IMR-90 (cell line): ENCODE data around the gene MORN5. TPM values are rescaled to one million over a fixed set of nuclear protein-coding genes. Genes with fewer than 3 reads are reported as not detected.

Experiments used
- ATAC-seq: fragments of 200-7000 bp; cut with Tn5 transposase; 2 replicates; pipeline ENCODE4 v1.9.1; 2020; ENCODE audit warnings: low read depth, mild to moderate bottlenecking, moderate library complexity
- BruUV-seq: library from RNA; stranded (reverse); fragments of 400-500 nt; replicated peaks from 2 replicates; lab custom pipeline; 2021; lab: Mats Ljungman, UMichigan
- CTCF ChIA-PET: fragments of 300-600 bp; formaldehyde crosslinking; extraction: SDS; loops from one replicate; lab custom pipeline; 2021; ENCODE audit warnings: antibody characterized with exemption; lab: Yijun Ruan, JAX
- POLR2A ChIA-PET: fragments of 300-600 bp; sonication (Branson Sonifier 250); formaldehyde crosslinking; loops from one replicate; lab custom pipeline; 2022; ENCODE audit warnings: antibody characterized with exemption; ENCODE audit not compliant: unreplicated experiment; lab: Charles Lee
- DNase-seq: peaks from one replicate; pipeline ENCODE4 v3.0.0; 2013
- H2AFZ ChIP-seq: replicated peaks from 2 replicates; pipeline ENCODE3; 2013; ENCODE audit warnings: low read length, mild to moderate bottlenecking; ENCODE audit not compliant: poor library complexity
- H2AK5ac ChIP-seq: 2 replicates; pipeline ENCODE4 v1.6.1; 2013; ENCODE audit warnings: low read depth, low read length, inconsistent platforms
- H2AK9ac ChIP-seq: replicated peaks from 2 replicates; pipeline ENCODE3; 2013; ENCODE audit warnings: mild to moderate bottlenecking, low read depth, low read length, moderate library complexity; ENCODE audit not compliant: poor library complexity
- H2BK120ac ChIP-seq: 2 replicates; pipeline ENCODE4 v1.6.1; 2013; ENCODE audit warnings: low read depth, low read length, inconsistent platforms
- H2BK15ac ChIP-seq: 3 replicates; pipeline ENCODE4 v1.6.1; 2013; ENCODE audit warnings: low read depth, low read length, inconsistent platforms
- H2BK20ac ChIP-seq: 2 replicates; pipeline ENCODE4 v1.6.1; 2013; ENCODE audit warnings: low read depth, mild to moderate bottlenecking, inconsistent platforms, low read length, moderate library complexity
- H2BK5ac ChIP-seq: 2 replicates; pipeline ENCODE4 v1.6.1; 2013; ENCODE audit warnings: mild to moderate bottlenecking, low read depth, low read length, inconsistent platforms; ENCODE audit not compliant: poor library complexity, severe bottlenecking
- H3K14ac ChIP-seq: replicated peaks from 2 replicates; pipeline ENCODE4 v1.6.1; 2013; ENCODE audit warnings: low read depth, low read length, inconsistent platforms
- H3K18ac ChIP-seq: 2 replicates; pipeline ENCODE4 v1.6.1; 2013; ENCODE audit warnings: low read depth, low read length, control low read depth
- H3K23ac ChIP-seq: 2 replicates; pipeline ENCODE4 v1.6.1; 2013; ENCODE audit warnings: low read depth, low read length, inconsistent platforms
- H3K27ac ChIP-seq: 2 replicates; pipeline ENCODE4 v1.5.1; 2013; ENCODE audit warnings: mild to moderate bottlenecking, control low read depth, low read length; ENCODE audit not compliant: insufficient read depth
- H3K27me3 ChIP-seq: 2 replicates; pipeline ENCODE4 v1.6.1; 2013; ENCODE audit warnings: low read length; ENCODE audit not compliant: control insufficient read depth, insufficient read depth
- H3K36me3 ChIP-seq: 2 replicates; pipeline ENCODE4 v1.6.1; 2013; ENCODE audit warnings: low read length, mixed read lengths; ENCODE audit not compliant: control insufficient read depth, insufficient read depth
- H3K4ac ChIP-seq: 2 replicates; pipeline ENCODE4 v1.6.1; 2013; ENCODE audit warnings: low read depth, low read length, inconsistent platforms
- H3K4me1 ChIP-seq: 2 replicates; pipeline ENCODE4 v1.6.1; 2013; ENCODE audit warnings: low read length, mixed read lengths; ENCODE audit not compliant: control insufficient read depth, insufficient read depth
- H3K4me2 ChIP-seq: 2 replicates; pipeline ENCODE4 v1.6.1; 2013; ENCODE audit warnings: low read depth, mild to moderate bottlenecking, control low read depth, low read length, moderate library complexity
- H3K4me3 ChIP-seq: 2 replicates; pipeline ENCODE4 v1.5.1; 2013; ENCODE audit warnings: low read depth, mild to moderate bottlenecking, control low read depth, low read length, moderate library complexity; ENCODE audit not compliant: insufficient read depth
- H3K56ac ChIP-seq: 2 replicates; pipeline ENCODE4 v1.6.1; 2013; ENCODE audit warnings: low read length, inconsistent platforms; ENCODE audit not compliant: insufficient read depth; ENCODE audit errors: extremely low read depth
- H3K79me1 ChIP-seq, 2 experiments: 2 replicates each; pipeline ENCODE4 v1.6.1; 2013; ENCODE audit warnings: low read length in 2 of 2, inconsistent platforms in 1 of 2, low read depth in 1 of 2
- H3K9ac ChIP-seq: 2 replicates; pipeline ENCODE4 v1.6.1; 2013; ENCODE audit warnings: low read depth, low read length, control low read depth
- H3K9me1 ChIP-seq: 2 replicates; pipeline ENCODE4 v1.6.1; 2013; ENCODE audit warnings: low read length, inconsistent platforms; ENCODE audit not compliant: insufficient read depth
- H3K9me3 ChIP-seq: 2 replicates; pipeline ENCODE4 v1.6.1; 2013; ENCODE audit warnings: low read length; ENCODE audit not compliant: control insufficient read depth, insufficient read depth
- H4K20me1 ChIP-seq: 2 replicates; pipeline ENCODE4 v1.6.1; 2013; ENCODE audit warnings: low read length, inconsistent platforms; ENCODE audit not compliant: insufficient read depth
- H4K5ac ChIP-seq: 2 replicates; pipeline ENCODE4 v1.6.1; 2013; ENCODE audit warnings: mild to moderate bottlenecking, low read depth, low read length, control low read depth
- H4K8ac ChIP-seq, 2 experiments: 2 replicates each; pipeline ENCODE4 v1.6.1; 2013; ENCODE audit warnings: low read depth in 2 of 2, low read length in 2 of 2, control low read depth in 1 of 2, inconsistent platforms in 1 of 2
- H4K91ac ChIP-seq: 2 replicates; pipeline ENCODE4 v1.6.1; 2013; ENCODE audit warnings: low read depth, low read length, inconsistent platforms; ENCODE audit not compliant: insufficient read depth
- CHD1 ChIP-seq: IDR thresholded peaks from 2 replicates; pipeline ENCODE4 v1.6.1; 2012; ENCODE audit warnings: low read depth, low read length, improper control_type of control experiment
- CTCF ChIP-seq: conservative IDR thresholded peaks from 2 replicates; pipeline ENCODE4 v1.5.1; 2012; ENCODE audit warnings: mild to moderate bottlenecking, low read depth, low read length, improper control_type of control experiment
- FOS ChIP-seq: fragments of 150-350 bp; IDR thresholded peaks from 2 replicates; pipeline ENCODE4 v1.6.1; 2016; ENCODE audit warnings: low read depth, low read length
- MAZ ChIP-seq: IDR thresholded peaks from 2 replicates; pipeline ENCODE4 v1.6.1; 2012; ENCODE audit warnings: low read depth, mild to moderate bottlenecking, low read length, improper control_type of control experiment, moderate library complexity, borderline replicate concordance
- POLR2A ChIP-seq: IDR thresholded peaks from 2 replicates; pipeline ENCODE4 v1.6.1; 2012; ENCODE audit warnings: mild to moderate bottlenecking, low read depth, low read length
- RAD21 ChIP-seq: IDR thresholded peaks from 2 replicates; pipeline ENCODE4 v1.6.1; 2012; ENCODE audit warnings: low read length, improper control_type of control experiment
- RCOR1 ChIP-seq: IDR thresholded peaks from 2 replicates; pipeline ENCODE4 v1.6.1; 2012; ENCODE audit warnings: mild to moderate bottlenecking, low read length, improper control_type of control experiment; ENCODE audit not compliant: insufficient replicate concordance
- SMC3 ChIP-seq: fragments of 150-350 bp; IDR thresholded peaks from 2 replicates; pipeline ENCODE4 v1.6.1; 2016; ENCODE audit warnings: low read depth, mild to moderate bottlenecking, antibody characterized with exemption, low read length, moderate library complexity
- USF2 ChIP-seq: fragments of 150-350 bp; IDR thresholded peaks from 2 replicates; pipeline ENCODE4 v1.6.1; 2017; ENCODE audit warnings: mild to moderate bottlenecking, antibody characterized with exemption, low read length, low read depth
- WGBS, 2 experiments: methylation state at CpG; one replicate each; pipeline versions ENCODE4 v1.1.5 to v1.1.7; 2013; ENCODE audit warnings: missing lambda C conversion rate in 2 of 2; ENCODE audit not compliant: insufficient read length in 1 of 2; ENCODE audit errors: extremely low coverage in 2 of 2; 5-methylcytosine and 5-hydroxymethylcytosine counted together
- dilution Hi-C: fragments of 300-500 bp; cut with HindIII; formaldehyde crosslinking; loops from one replicate; pipeline ENCODE4 v1.14.3; 2018; ENCODE audit warnings: low sequenced_read_pairs; ENCODE audit not compliant: unreplicated experiment
- in situ Hi-C: fragments of 300-500 bp; cut with MboI; formaldehyde crosslinking; loops from 3 replicates; pipeline ENCODE4 v1.14.3; 2019; ENCODE audit warnings: low sequenced_read_pairs, inconsistent platforms, mixed read lengths
- intact Hi-C: fragments of 100-400 bp; cut with micrococcal nuclease; formaldehyde crosslinking; loops from 2 replicates; pipeline ENCODE4 v1.10.0; 2022
- polyA plus RNA-seq, 3 experiments: library from polyadenylated mRNA; depleted of rRNA; stranded (reverse); fragments of >200 nt; gene quantifications; 2 replicates each; pipeline ENCODE4 v1.2.3, GENCODE V29; 2012; ENCODE audit warnings: low replicate concordance in 1 of 3
- total RNA-seq: library from RNA; depleted of rRNA; stranded (reverse); fragments of >200 nt; gene quantifications from 2 replicates; pipeline ENCODE4 v1.2.3, GENCODE V29; 2012

MORN5 gene
- total and polyA plus RNA-seq, 2 of the 4 experiments (the other 2 are of a cell fraction), result not detected

- H3K36me3 ChIP-seq, result peaks cover 42% of the 10 kb centered on the region
- H2BK120ac ChIP-seq, result no peak overlapping the region
- no peak overlapping the region for H3K23ac ChIP-seq
- no peaks in the 10 kb centered on the region for H3K4me1 ChIP-seq
- TF ChIP-seq CHD1 (no peak), MAZ (no peak), SMC3 (no peak), FOS (no peak), RCOR1 (no peak), USF2 (no peak), RAD21 (no peak), POLR2A (no peak), CTCF (no peak)
- no peak overlapping the region for H3K18ac ChIP-seq
- in situ Hi-C loops, result no loop called here
- H3K4me2 ChIP-seq, result no peak overlapping the region
- no peak overlapping the region for H3K4me3 ChIP-seq
- no peak overlapping the region for H2BK15ac ChIP-seq
- no peak overlapping the region for H4K91ac ChIP-seq
- H3K9me1 ChIP-seq, result no peaks in the 10 kb centered on the region; the same call in 1 of the 2 replicates
- H3K9ac ChIP-seq, result no peak overlapping the region
- BruUV-seq, result no TSS peak
- H2AFZ ChIP-seq, result no peak overlapping the region
- no CpG with 5 or more reads among the region's 5 CpGs for WGBS, 2 experiments
- no peaks in the 10 kb centered on the region for H3K27me3 ChIP-seq
- no peak overlapping the region for H2AK9ac ChIP-seq
- H3K79me1 ChIP-seq, result peaks cover 10 to 21% of the 10 kb centered on the region in 2 experiments; a peak in 3 of 4 replicates
- POLR2A ChIA-PET, result no interaction called here
- no peak overlapping the region for H3K4ac ChIP-seq
- no peak overlapping the region for H3K56ac ChIP-seq
- CTCF ChIA-PET, result no interaction called here
- H4K8ac ChIP-seq, result no peak overlapping the region
- ATAC-seq (no peak), DNase-seq (no peak)
- H3K9me3 ChIP-seq, result no peaks in the 10 kb centered on the region
- intact Hi-C loops, result no loop called here
- H4K20me1 ChIP-seq, result peaks cover 4% of the 10 kb centered on the region; the same call in 1 of the 2 replicates
- no peak overlapping the region for H2AK5ac ChIP-seq
- no peak overlapping the region for H4K5ac ChIP-seq
- no peak overlapping the region for H3K27ac ChIP-seq
- dilution Hi-C loops, result no loop called here
- H2BK20ac ChIP-seq, result no peak overlapping the region
- H2BK5ac ChIP-seq, result no peak overlapping the region
- H3K14ac ChIP-seq, result no peak overlapping the region
Measured at GRCh38 chr9:122248448-122248865, 88.7 kb downstream of the MORN5 start.
